ENCODE data around the gene LNX1. TPM values are rescaled to one million over a fixed set of nuclear protein-coding genes. Genes with fewer than 3 reads are reported as not detected.

Gene LNX1
- total RNA-seq, 1 experiment from 2014 or later: 3.3 TPM

DNA sequence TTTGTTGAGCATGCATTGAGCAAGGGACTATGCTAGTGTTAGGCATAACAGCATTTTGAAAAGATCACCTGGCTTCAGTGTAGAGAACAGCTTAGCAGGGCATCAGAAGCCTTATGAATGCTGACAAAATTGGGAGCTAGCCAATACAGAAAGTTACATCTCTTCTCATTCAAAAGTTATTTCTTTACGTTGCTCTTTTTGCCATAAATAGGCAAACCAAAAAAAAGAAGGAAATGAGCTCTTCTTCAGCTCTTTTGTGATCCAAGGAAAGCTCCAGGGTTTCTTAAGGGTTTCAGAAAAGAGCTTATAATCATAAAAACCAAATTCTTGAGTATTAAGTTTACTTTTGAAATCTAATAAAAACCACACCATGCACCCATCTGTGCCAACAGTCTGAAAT lies 35.2 kb upstream of the LNX1 start:
- H3K27me3 ChIP-seq (ENCODE audit: insufficient read depth, low read length): peaks cover 13% of the 10 kb centered on the region; the same call in 1 of the 2 replicates
- H3K9me2 ChIP-seq (ENCODE audit: insufficient read depth): no peaks in the 10 kb centered on the region
- H2AFZ ChIP-seq (ENCODE audit: low read depth, low read length, poor library complexity, severe bottlenecking): no peak overlapping the region
- ATAC-seq (no peak), DNase-seq (ENCODE audit: low read depth, low spot score) (no peak)
- H4K20me1 ChIP-seq (ENCODE audit: insufficient read depth): no peaks in the 10 kb centered on the region
- POLR2A ChIA-PET: no interaction called here
- H3K9ac ChIP-seq (ENCODE audit: low read length): no peak overlapping the region
- H3K27ac ChIP-seq (ENCODE audit: low read depth, low read length): no peak overlapping the region
- no peaks in the 10 kb centered on the region for H3K79me2 ChIP-seq (ENCODE audit: insufficient read depth, low read length)
- H3K9me3 ChIP-seq (ENCODE audit: control insufficient read depth in 1 of 2, insufficient read depth in 1 of 2, low read depth in 1 of 2, low read length in 2 of 2): no peaks in the 10 kb centered on the region
- intact Hi-C loops (cut with micrococcal nuclease): no loop called here
- no peak overlapping the region for H3K4me3 ChIP-seq (replicated peaks in 1 of 2; ENCODE audit: low read depth in 1 of 2, low read length in 2 of 2)
- H3K4me1 ChIP-seq (ENCODE audit: control insufficient read depth in 1 of 2, insufficient read depth in 2 of 2, low read length in 2 of 2): no peaks in the 10 kb centered on the region
- CTCF ChIA-PET: no interaction called here
- no peak overlapping the region for H3K4me2 ChIP-seq (ENCODE audit: low read length)
- BruUV-seq (replicated peaks): no TSS peak
- no peak for TF ChIP-seq CBX3 (IDR thresholded peaks at IDR 0.05; ENCODE audit: low read depth)
- no peak for TF ChIP-seq POLR2AphosphoS5 (IDR thresholded peaks at IDR 0.05; ENCODE audit: low read depth, low read length)
- no peak for TF ChIP-seq JUND (IDR thresholded peaks at IDR 0.05)
- TF ChIP-seq, protein P1, sequence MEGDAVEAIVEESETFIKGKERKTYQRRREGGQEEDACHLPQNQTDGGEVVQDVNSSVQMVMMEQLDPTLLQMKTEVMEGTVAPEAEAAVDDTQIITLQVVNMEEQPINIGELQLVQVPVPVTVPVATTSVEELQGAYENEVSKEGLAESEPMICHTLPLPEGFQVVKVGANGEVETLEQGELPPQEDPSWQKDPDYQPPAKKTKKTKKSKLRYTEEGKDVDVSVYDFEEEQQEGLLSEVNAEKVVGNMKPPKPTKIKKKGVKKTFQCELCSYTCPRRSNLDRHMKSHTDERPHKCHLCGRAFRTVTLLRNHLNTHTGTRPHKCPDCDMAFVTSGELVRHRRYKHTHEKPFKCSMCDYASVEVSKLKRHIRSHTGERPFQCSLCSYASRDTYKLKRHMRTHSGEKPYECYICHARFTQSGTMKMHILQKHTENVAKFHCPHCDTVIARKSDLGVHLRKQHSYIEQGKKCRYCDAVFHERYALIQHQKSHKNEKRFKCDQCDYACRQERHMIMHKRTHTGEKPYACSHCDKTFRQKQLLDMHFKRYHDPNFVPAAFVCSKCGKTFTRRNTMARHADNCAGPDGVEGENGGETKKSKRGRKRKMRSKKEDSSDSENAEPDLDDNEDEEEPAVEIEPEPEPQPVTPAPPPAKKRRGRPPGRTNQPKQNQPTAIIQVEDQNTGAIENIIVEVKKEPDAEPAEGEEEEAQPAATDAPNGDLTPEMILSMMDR (IDR thresholded peaks at IDR 0.05 in 2 of 3, conservative IDR thresholded peaks at IDR 0.05 in 1 of 3; ENCODE audit: borderline replicate concordance in 1 of 3, insufficient read depth in 1 of 3, low read depth in 2 of 3, low read length in 2 of 3): no peak
- no peak for TF ChIP-seq TCF7L2 (IDR thresholded peaks at IDR 0.05; ENCODE audit: borderline replicate concordance, extremely low read depth, insufficient read depth, insufficient read length)
- TF ChIP-seq, protein P2, sequence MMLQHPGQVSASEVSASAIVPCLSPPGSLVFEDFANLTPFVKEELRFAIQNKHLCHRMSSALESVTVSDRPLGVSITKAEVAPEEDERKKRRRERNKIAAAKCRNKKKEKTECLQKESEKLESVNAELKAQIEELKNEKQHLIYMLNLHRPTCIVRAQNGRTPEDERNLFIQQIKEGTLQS (IDR thresholded peaks at IDR 0.05): no peak
- no peak for TF ChIP-seq EZH2 (IDR thresholded peaks at IDR 0.05)
- TF ChIP-seq EGR1 (IDR thresholded peaks at IDR 0.05; ENCODE audit: low read depth): no peak
- no peak for TF ChIP-seq ZNF274 (IDR thresholded peaks at IDR 0.05; ENCODE audit: low read depth, low read length)
- TF ChIP-seq SIN3A (IDR thresholded peaks at IDR 0.05; ENCODE audit: low read depth): no peak
- no peak for TF ChIP-seq EZH2phosphoT487 (IDR thresholded peaks at IDR 0.05; ENCODE audit: borderline replicate concordance)
- TF ChIP-seq, protein P3, sequence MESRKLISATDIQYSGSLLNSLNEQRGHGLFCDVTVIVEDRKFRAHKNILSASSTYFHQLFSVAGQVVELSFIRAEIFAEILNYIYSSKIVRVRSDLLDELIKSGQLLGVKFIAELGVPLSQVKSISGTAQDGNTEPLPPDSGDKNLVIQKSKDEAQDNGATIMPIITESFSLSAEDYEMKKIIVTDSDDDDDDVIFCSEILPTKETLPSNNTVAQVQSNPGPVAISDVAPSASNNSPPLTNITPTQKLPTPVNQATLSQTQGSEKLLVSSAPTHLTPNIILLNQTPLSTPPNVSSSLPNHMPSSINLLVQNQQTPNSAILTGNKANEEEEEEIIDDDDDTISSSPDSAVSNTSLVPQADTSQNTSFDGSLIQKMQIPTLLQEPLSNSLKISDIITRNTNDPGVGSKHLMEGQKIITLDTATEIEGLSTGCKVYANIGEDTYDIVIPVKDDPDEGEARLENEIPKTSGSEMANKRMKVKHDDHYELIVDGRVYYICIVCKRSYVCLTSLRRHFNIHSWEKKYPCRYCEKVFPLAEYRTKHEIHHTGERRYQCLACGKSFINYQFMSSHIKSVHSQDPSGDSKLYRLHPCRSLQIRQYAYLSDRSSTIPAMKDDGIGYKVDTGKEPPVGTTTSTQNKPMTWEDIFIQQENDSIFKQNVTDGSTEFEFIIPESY (IDR thresholded peaks at IDR 0.05; ENCODE audit: extremely low read depth, insufficient replicate concordance, low read length): no peak
- TF ChIP-seq SRF (IDR thresholded peaks at IDR 0.05; ENCODE audit: low read depth): no peak
- no peak for TF ChIP-seq FOSL1 (IDR thresholded peaks at IDR 0.05; ENCODE audit: low read depth)
- TF ChIP-seq ZFX (IDR thresholded peaks at IDR 0.05): no peak
- TF ChIP-seq RAD21 (IDR thresholded peaks at IDR 0.05; ENCODE audit: low read depth): no peak
- no peak for TF ChIP-seq CEBPB (IDR thresholded peaks at IDR 0.05; ENCODE audit: low read depth)
- no peak for TF ChIP-seq POLR2A (IDR thresholded peaks at IDR 0.05; ENCODE audit: borderline replicate concordance, extremely low read depth, insufficient read depth, insufficient read length)
- TF ChIP-seq YY1 (IDR thresholded peaks at IDR 0.05; ENCODE audit: extremely low read depth, insufficient replicate concordance, low read depth, low read length): no peak
- TF ChIP-seq ELF1 (IDR thresholded peaks at IDR 0.05; ENCODE audit: borderline replicate concordance, low read depth): no peak
- no peaks in the 10 kb centered on the region for H3K36me3 ChIP-seq (ENCODE audit: control insufficient read depth in 1 of 2, insufficient read depth in 2 of 2, low read length in 2 of 2)
- RAD21 ChIA-PET (ENCODE audit: low non-redundant PET in 1 of 2, low total read pairs in 2 of 2, uncharacterized antibody in 2 of 2, unreplicated experiment in 2 of 2): no interaction called here

All from HCT116 (cell line).